HG03469 (cell line): ENCODE measurements around the gene EOLA2.
A peak's percentile ranks its signal among the peaks of the same experiment; 100 is the strongest.
"Not testable (repeated sequence)": the region's sequence is repeated elsewhere in the genome, so short reads cannot be mapped to it uniquely, and the experiment has no call there.

Experiments
- ATAC-seq: cut with Tn5 transposase; IDR thresholded peaks from one replicate; pipeline ENCODE4 v1.9.1; 2021; ENCODE audit warnings: mild to moderate bottlenecking, moderate library complexity, moderate number of reproducible peaks; ENCODE audit not compliant: unreplicated experiment

EOLA2 gene

DNA sequence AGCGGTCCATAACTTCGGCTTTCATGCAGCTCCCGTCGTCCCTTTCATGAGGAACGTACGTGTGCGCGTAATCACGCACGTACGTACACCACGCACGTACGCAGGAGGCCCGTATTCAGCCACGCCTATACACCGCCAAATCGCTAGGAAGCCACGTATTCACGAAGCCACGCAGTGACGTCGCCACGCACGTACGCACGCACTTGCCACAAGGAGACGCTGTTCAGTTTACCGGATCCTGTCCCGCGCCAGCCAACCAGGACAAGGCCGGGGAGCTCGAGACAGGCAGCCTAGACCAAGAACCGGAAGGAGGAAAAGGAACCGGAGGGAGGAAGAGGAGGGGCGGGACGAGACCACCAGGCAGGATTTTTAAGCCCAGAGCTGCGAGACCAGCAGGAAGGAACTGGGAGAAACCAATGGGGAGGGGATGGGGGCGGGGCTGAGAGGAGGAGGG is at the start of gene EOLA2:
Gene EOLA2 (minus strand): TSS at position 65 of the 454 bp plus-strand sequence. CDS start 4,617 bp downstream, outside the sequence.
- peak; percentile 84 for ATAC-seq

DNA sequence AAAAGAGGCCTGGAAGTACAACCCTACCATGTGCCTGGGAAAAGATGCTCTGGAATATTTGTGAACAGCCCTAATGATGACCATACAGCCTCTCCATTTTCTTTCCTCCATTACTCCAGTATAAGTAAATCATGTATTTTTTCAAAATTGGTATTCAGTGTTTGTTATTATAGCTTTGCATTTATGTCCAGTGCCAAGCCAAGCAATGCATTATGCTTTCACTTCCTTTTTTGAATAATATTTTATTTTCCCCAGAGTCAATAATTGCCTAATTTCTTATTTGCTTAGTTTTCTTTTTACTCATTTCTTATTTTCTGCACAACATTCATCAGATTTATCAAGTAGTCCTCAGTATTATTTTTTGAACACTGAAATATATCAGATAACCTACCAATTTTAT is 49.3 kb upstream of the EOLA2 start:
- peak; percentile 67 for ATAC-seq

DNA sequence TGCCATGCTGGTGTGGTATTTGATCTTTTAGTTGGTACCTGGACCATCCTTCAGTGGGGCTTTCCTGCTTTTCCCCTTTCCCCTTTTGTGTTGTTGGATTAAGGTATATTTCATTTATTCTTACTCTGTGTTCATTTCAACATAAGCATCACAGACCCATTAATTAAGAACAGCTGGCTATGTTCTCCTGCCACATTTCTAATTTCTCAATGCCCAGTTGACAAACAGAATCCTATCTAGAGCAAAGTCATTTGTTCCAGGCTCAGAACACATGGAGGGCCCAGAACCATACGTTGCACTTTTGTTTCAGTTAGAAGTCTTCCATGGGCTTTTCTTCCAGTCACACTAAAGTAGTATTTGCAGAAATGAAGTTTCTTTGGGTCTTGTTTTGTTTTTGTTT is 46.1 kb upstream of the EOLA2 start:
- no peak for ATAC-seq

DNA sequence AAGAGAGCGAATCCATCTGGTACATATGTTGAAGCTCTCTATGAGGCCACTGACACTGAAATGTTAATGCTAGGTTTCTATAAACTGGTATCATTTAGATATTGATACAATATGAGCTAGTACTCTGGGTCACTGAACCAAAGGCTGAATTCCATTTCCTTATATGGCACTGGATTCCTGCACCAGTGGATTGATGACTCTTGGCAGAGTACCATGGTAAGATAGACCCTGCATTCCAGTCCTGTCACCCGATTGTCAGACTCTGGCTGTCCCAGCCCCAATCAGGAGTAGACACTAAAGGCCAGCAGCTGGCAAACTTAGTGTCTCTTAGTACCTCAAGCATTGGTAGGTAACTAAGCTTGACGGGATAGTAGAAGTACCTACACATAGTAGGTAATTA is 44.0 kb upstream of the EOLA2 start:
- ATAC-seq = no peak

DNA sequence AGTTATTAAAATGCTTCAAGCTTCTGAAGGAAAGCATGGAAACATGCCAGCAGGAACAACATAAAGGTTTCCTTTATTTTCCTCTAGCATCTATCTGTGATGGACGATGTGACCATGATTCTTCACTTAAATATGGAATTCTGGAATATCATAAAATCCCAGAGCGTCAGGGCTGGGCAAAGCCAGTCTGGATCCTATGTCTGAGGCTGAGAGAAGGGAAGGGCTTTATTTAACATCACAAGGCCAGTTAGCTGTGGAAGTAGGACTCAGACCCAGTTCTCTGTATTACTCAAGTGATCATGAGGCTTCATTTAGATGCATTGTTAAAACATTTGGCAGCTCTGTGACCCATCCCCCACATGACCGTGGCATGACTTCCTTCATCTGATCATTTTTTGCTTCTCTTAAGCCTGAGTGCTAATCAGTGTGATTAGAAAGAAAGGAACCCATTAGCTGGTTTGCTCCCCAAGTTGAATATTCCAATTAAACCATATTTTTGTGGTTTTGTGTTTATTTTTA is 40.9 kb upstream of the EOLA2 start:
- ATAC-seq = no peak

DNA sequence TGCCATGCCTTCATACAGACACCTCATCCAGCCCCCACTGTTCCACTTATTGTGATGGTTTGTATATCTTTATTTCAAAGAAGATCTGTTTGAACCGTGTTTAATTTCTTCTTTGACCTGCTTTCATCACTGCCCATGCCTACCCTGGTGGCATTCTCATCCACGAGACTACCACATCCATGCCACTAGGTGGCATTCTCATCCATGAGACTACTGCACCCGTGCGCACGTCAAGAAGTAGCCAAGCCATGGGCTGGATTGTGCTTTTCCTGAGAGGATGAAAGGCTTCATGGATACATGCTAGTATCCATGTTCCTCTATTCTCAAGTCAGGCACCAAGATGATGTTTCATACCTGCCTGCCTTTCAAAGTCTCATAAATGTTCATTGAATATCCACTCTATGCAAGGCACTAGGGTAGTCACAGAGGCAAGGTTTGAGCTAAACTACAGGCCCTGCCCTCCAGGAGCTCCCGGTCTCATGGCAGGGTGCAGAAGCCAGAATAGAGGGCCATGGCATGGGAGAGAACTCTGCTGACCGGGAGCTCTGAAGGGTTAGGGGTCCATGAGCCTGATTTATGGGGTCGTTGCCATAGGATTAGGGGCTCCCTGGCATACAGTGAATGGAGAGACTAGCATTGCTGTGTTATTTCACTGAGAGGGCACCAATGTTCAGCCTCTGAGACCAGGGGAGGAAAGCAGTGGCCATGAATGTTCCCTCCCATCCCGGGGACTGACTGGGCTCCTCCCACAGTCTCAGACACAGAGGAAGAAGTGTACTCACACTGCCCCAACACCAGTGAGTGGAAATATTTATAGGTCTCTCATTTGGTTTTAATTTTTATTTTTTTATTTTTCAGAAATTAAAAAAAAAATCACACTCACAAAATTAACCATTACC is 24.8 kb upstream of the EOLA2 start:
- no peak for ATAC-seq

DNA sequence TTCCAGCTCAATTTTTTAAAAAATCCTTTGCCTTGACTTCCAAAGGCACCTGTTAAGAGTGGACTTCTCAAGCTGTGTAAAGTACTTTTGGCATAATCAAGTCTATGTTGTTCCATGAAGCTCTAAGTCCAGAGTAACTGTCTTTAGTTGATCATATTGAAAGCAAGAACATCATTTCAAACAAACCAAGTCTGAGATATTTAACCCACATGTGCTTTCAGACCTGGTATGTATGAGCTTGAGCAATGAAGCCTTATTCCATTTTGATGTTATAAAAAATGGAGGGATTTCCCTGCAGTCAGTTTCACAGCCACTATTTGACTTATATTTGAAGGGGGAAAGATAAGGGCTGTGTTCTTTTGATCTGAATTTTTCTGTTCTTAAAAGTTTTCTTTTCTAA is 23.7 kb upstream of the EOLA2 start:
- no peak for ATAC-seq

DNA sequence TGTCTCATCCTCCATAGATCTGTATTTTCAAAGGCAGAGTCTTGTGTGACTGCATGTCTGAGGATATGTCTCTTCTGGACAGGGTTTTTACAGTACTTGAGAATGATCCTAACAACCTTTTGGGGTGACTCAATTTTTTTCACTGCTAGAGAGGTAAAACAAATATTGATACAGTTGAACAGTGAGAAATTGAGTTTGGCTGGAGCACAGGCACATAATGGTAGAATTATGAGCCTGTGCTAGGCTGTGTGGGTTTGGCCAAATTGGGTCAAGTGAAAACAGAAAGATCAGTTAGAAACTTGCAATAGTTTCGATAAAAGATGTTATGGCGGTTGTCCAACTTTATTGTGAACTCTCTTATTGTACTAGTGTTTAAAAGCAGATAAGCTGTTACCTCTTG is 23.3 kb upstream of the EOLA2 start:
- no peak for ATAC-seq

DNA sequence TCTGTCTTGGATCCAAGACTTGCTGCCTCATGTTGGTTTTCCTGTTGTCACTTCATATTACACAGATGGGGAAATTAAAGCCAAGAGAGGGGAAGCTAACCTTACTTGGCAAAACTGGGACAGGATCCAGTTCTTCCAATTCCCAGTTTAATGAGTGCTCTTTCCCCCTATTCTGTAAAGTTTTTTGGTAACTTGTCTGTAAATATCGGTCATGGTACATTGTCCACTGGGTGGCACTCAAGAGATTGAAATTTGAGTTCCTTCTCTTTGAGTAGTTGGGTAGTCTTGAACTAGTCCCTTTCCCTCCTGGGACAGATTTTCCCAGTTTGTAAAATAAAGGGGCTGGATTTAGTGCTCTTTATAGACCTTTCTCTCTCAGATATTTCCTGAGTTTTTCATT is 12.4 kb upstream of the EOLA2 start:
- ATAC-seq = no peak

DNA sequence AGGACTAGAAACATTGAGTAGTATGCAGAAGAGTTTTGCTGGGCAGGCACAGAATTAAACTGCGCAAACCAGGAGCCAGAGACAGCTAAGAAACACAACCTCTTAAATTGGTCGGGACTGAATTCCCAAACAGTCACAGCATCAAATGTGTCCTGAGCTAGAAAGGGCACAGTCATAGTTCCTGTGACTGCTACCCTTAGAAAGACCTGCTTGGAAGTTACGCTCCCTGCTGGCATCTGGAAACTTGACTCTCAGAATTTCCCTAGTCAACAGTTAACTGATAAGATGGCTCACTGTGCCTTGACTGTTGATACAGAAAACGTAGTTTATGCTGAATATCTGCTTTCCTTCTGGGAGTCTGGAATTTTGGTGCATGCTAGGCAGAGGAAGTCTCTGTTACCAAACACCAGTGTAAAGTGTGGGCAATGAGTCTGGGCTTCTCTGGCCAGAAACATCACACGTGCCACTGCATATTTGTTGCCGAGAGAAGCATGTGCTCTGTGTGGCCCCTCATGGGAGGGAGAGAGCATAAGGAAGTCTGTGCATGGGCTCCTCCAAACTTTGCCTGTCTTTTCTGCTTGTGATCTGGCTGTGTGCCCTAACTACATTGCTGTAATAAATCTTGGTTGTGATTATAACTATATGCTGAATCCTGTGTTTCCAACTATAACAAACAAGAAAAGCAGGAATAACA is 11.6 kb upstream of the EOLA2 start:
- no peak for ATAC-seq

DNA sequence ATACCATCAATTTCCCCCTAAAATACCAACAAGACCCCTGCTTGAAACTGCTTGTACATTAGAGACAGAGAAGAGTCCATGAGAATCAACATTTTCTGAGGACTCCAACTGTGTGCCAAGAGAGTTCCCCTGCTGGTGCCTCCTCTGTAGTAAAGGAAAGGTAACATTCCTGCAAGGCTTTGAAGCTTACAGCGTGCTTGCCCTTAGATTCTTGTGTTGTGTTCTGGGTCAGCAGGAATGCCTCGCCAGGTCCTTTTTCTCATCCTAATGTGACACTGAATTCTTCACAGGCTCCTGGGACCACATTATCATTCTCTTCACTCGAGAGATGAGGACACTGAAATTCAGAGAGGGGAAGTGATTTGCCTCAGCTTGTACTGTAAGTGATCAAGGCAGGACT is 9.7 kb upstream of the EOLA2 start:
- ATAC-seq = no peak

DNA sequence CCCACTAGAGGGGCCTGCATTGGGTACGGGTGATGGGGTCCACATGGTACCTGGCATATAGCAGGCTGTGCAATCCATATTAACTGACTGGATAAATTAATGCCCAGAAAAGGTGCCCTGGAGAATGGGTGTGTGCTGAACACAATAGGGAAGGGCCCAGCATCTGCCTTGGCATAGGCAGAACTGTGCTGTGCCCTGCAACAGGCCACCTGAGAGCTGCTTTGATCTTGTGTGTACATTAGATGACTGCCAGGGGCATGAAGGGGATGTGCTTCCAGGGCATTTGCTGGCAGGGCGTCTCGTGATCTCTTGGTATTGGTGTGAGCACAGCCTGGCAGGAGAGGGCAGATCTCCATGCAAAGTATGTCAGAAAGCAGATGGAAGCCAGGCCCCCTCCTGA is 8.6 kb upstream of the EOLA2 start:
- not testable (repeated sequence) for ATAC-seq

DNA sequence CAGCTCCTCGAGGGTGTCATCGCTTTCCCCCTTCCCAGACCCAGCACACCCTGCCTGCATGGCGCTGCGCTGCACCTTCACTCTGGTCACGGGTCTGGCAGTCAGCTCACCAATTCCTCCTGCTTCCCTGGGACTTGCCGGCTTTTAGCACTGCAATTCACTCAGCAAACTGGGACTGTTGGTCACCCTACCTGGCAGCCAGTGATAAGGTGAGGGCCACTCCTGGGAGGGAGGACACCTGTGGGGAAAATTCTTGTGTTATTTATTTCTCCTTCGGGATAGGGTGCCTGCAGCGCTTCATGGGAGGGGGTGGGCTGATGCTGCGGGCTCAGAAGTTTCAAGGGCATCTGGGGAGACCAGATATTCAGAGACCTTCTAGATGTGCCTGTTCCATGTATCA is 7.5 kb upstream of the EOLA2 start:
- ATAC-seq = not testable (repeated sequence)

DNA sequence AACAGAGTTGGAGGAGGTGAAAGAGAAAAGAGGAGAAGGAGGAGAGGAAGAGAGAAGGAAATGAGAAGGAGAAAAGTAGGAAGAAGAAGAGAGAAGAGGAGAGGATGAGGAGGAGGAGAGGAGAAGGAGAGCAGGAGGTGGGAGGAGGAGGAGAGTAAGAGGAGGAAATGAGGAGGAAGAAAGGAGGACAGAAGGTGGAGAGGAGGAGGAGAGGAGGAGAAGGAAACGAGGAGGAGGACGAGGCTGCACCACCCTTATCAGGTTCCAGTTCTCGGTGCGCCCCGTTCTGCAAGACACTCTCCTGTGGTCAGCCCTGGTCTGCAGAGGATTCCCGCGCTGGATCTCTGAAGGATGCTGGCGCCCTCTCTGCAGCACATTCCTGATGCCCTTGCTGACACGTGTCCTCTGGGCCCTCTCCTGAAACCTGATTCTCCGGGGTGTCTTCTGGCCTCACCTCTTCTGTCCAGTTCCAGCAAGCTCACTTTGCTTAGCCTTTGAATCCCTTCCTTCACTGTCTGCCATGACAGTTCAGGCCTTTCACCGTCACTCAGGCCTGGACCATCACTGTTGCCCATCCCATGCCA is 6.9 kb upstream of the EOLA2 start:
- not testable (repeated sequence) for ATAC-seq

DNA sequence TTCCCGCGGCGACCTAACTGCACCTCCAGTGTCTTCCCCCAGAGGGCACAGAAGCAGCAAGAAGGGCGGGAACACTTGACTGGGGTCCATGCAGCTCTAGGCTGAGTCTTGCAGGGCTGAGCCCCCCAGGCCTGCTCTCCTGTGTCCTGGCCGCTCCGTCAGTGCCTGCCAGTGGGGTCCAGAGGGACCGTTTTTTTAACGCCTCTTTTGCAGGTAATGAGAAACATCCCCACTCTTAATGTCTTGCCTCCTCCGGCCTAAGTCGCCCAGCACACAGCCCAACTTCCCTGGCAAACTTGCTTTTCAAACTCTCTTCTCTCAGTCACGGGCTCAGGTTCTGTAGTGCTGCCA is 2.4 kb upstream of the EOLA2 start:
- not testable (repeated sequence) for ATAC-seq

DNA sequence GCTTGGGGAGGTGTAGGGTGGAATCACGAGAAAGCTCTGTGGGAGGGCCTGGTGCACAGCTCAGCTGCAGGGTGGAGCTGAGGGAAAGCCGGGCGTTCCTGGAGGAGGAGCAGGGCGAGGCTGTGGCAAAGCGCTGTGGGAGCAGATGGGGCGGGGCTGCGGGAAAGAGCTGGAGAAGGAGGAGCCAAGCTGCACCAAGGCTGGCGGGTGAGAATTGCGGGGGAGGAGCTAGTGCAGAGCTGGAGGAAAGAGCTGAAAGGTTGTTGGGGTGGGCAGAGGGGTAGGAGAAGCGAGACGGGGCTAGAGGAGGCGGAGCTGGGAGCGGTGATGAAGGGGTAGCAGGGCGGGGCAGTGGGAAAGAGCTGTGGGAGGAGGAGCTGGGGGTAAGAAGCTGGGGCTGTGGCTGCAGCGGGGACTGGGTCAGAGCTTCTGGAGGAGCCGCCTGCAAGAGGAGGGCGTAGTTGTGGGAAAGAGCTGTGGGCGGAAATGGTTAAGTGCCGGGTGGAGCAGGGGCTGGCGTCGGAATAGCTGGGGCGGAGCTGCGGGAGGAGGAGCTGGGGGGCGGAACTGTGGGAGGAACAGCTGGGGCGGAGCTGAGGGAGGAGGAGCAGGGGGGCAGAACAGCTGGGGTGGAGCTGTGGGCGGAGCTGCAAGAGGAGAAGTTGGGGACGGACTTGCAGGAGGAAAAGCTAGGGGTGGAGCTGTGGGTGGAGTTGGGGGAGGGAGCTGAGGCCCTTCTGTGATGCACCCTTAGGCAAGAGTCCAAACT is 1.8 kb upstream of the EOLA2 start:
- peak; percentile 28 for ATAC-seq

DNA sequence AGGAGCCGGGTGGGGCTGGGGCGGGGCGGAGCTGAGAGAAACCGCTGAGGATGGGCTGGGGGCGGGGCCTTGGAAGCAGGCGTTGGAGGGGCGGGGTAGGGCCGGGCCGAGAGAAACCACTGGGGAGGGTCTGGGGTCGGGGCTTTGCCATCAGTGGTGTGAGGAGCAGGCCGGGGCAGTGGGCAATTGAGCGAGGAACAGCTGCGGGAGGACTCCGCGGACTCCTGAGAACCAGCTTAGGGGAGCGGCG is 1.3 kb upstream of the EOLA2 start:
- ATAC-seq = no peak

DNA sequence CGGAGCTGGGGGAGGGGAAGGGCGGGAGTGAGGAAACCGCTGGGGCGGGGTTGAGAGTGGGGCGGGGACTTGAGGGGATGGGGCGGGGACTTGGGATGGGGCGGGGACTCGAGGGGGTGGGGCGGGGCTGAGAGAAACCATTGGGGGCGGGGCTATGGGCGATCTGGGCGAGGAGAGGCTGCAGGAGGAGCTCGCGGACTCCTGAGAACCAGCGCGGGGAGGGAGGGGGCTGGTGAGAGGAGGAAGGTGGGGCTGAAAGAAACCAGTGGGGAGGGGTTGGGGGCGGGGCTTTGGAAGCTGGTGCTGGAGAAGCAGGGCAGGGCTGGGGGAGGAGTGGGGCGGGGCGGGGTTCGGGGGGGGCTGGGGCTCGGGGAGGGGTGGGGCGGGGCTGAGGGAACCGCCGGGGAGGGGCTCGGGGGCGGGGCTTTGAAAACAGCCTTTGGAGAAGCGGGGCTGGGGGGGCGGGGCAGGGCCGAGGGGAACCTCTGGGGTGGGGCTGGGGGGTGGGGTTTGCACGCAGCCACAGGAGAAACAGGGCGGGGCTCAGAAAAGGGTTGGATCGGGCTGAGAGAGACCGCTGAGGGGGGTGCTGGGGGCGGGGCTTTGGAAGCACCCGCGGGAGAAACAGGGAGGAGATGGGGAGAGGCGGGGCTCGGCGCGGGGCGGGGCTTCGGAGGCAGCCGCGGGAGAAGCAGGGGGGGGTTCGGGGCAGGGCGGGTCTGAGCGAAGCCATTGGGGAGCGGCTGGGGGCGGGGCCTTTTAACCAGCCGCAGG is 777 bp upstream of the EOLA2 start:
- no peak for ATAC-seq

DNA sequence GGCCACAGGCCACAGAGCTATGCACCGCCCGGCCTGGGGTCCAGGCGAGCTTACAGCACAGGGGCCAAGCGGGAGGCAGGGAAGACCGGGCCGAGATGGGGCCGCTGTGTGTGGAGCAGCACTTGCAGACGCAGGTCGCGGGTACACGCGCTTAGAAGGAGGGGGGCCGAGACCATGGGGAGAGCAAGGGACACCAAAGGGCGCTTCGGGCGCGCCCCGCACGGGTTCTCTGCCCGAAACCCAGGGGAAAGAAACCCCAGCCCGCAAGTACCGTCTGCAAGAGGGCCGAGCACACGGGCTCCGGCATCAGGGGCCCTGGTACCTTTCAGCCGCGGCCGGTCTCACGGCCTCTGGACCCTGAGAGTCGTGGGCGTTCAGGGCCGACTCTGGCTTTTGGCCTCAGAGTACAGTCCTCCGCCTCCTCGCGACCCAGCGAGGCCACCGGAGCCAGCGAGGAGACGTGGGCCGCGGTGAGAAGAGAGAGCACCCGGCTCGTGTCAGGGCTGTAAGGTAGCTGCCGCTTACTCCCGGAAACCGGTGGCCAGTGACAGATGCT is 342 bp downstream of the EOLA2 start:
- no peak for ATAC-seq

DNA sequence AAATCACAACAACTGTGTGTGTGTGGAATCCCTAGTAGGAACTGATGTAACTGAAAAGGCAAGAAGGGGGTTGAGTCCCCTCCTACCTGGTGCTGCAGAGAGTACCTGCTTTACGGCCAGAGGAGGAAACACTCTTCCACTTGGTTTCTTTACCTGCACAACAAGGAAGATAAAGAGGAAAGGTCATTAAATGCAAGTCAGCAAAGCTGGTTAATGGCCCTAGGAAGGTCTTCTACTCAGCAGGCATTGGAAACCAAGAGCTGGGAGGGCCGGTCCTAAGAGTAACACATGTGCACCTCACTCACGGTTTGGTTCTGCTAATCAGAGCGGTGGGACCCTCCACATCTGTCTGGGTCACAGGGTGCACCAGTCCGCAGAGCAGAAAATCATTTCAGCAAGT is 963 bp downstream of the EOLA2 start:
- not testable (repeated sequence) for ATAC-seq
